ENCODE results near the gene SHLD2.

- TF ChIP-seq KLF9 (CRISPR knock-in tag; IDR thresholded peaks at IDR 0.05; ENCODE audit: low read depth): no peak
- no peak for TF ChIP-seq ZNF674 (CRISPR knock-in tag; IDR thresholded peaks at IDR 0.05; ENCODE audit: low read depth)
- no peak for TF ChIP-seq ZC3H4 (CRISPR knock-in tag; IDR thresholded peaks at IDR 0.05; ENCODE audit: borderline replicate concordance)
- no peak for TF ChIP-seq BHLHE40 (IDR thresholded peaks at IDR 0.05; ENCODE audit: low read length)
- TF ChIP-seq SMARCE1 (IDR thresholded peaks at IDR 0.05; ENCODE audit: borderline replicate concordance): no peak
- TF ChIP-seq ZNF790 (CRISPR knock-in tag; IDR thresholded peaks at IDR 0.05; ENCODE audit: borderline replicate concordance): no peak
- TF ChIP-seq NFRKB (IDR thresholded peaks at IDR 0.05): no peak
- TF ChIP-seq TFDP1 (CRISPR knock-in tag; IDR thresholded peaks at IDR 0.05; ENCODE audit: borderline replicate concordance): no peak
- no peak for TF ChIP-seq ZKSCAN1 (IDR thresholded peaks at IDR 0.05; ENCODE audit: low read length)
Measured at GRCh38 chr10:87072449-87072848, 22.6 kb upstream of the SHLD2 start.
